ENCODE measurements around the gene DLGAP1. TPM values are rescaled to one million over a fixed set of nuclear protein-coding genes. Genes with fewer than 3 reads are reported as not detected.
A peak's percentile ranks its signal among the peaks of the same experiment; 100 is the strongest.

DLGAP1 gene
- total RNA-seq, 4 donors from 2014 or later, result 1.2 to 1.4 (median 1.4) TPM

- Histone ChIP-seq H3K4me3 (peak overlapping the region; percentile 53 to 62 (median 56)), H3K27ac (replicated peaks in 1 of 4) (peak overlapping the region; percentile 89 to 97 (median 96)), H3K4me1 (peaks cover 46 to 53% (median 52%) of the 10 kb centered on the region in 4 donors), H3K9me3 (no peaks in the 10 kb centered on the region), H3K27me3 (no peaks in the 10 kb centered on the region), H3K36me3 (no peaks in the 10 kb centered on the region)
- intact Hi-C loops (cut with DNase I), result loop anchor here (2.0 kb wide), 1 partner anchor 145 kb away; the partner anchor contains the start of gene TGIF1
- WGBS, result 51% methylated on average over 7 of the region's 7 CpGs
- TF ChIP-seq POLR2AphosphoS5 (IDR thresholded peaks at IDR 0.05) (peak; percentile 82 to 86), CTCF (IDR thresholded peaks at IDR 0.05) (no peak), POLR2A (IDR thresholded peaks at IDR 0.05; ENCODE audit: low read depth) (no peak), EP300 (IDR thresholded peaks at IDR 0.05) (peak; percentile 25)
- no peak for DNase-seq (ENCODE audit: extremely low spot score)
These were observed 859.5 kb downstream of the DLGAP1 start for GRCh38 chr18:3595369-3596273.

- intact Hi-C loops (cut with DNase I), result loop anchor here (2.0 to 5.0 kb wide), 2 partner anchors 144 to 313 kb away; partner anchors contain the start of gene TGIF1
- H3K27ac ChIP-seq (replicated peaks in 1 of 4), result peak overlapping the region; percentile 89 to 97 (median 96)
- TF ChIP-seq EP300 (IDR thresholded peaks at IDR 0.05), result no peak
- TF ChIP-seq POLR2AphosphoS5 (IDR thresholded peaks at IDR 0.05), result no peak
- TF ChIP-seq POLR2A (IDR thresholded peaks at IDR 0.05; ENCODE audit: low read depth), result no peak
- TF ChIP-seq CTCF (IDR thresholded peaks at IDR 0.05), result no peak
- peaks cover 46 to 53% (median 52%) of the 10 kb centered on the region in 4 donors for H3K4me1 ChIP-seq
- H3K4me3 ChIP-seq, result peak overlapping the region; percentile 53 to 62 (median 56)
- WGBS, result 21% methylated on average over 8 of the region's 8 CpGs
- H3K27me3 ChIP-seq, result no peaks in the 10 kb centered on the region
- H3K36me3 ChIP-seq, result no peaks in the 10 kb centered on the region
- H3K9me3 ChIP-seq, result no peaks in the 10 kb centered on the region
- no peak for DNase-seq (ENCODE audit: extremely low spot score)
These were observed 860.2 kb downstream of the DLGAP1 start for GRCh38 chr18:3594760-3595368.

GRCh38 chr18:3593904-3594759, 861.0 kb downstream of the DLGAP1 start:
- H3K4me1 ChIP-seq, result peaks cover 46 to 53% (median 52%) of the 10 kb centered on the region in 4 donors
- intact Hi-C loops (cut with DNase I), result loop anchor here (2.0 to 5.0 kb wide), 3 partner anchors 71 to 312 kb away; partner anchors contain the start of gene TGIF1
- H3K27me3 ChIP-seq, result no peaks in the 10 kb centered on the region
- H3K4me3 ChIP-seq, result peak overlapping the region; percentile 53 to 62 (median 56)
- peak; percentile 98 for DNase-seq (ENCODE audit: extremely low spot score)
- TF ChIP-seq EP300 (IDR thresholded peaks at IDR 0.05), result peak; percentile 58
- peak; percentile 83 to 90 (median 89) for TF ChIP-seq CTCF (IDR thresholded peaks at IDR 0.05)
- TF ChIP-seq POLR2A (IDR thresholded peaks at IDR 0.05; ENCODE audit: low read depth), result no peak
- peak; percentile 78 to 96 for TF ChIP-seq POLR2AphosphoS5 (IDR thresholded peaks at IDR 0.05)
- no peaks in the 10 kb centered on the region for H3K36me3 ChIP-seq
- WGBS, result under 1% methylated on average over 17 of the region's 17 CpGs
- peak overlapping the region; percentile 89 to 97 (median 96) for H3K27ac ChIP-seq (replicated peaks in 1 of 4)
- H3K9me3 ChIP-seq, result no peaks in the 10 kb centered on the region

- Histone ChIP-seq H3K9me3 (no peaks in the 10 kb centered on the region), H3K27me3 (no peaks in the 10 kb centered on the region), H3K36me3 (no peaks in the 10 kb centered on the region), H3K27ac (replicated peaks in 1 of 4) (peak overlapping the region; percentile 89 to 97 (median 96)), H3K4me3 (peak overlapping the region; percentile 53 to 62 (median 56)), H3K4me1 (peaks cover 46 to 51% (median 48%) of the 10 kb centered on the region in 4 donors)
- 18% methylated on average over 11 of the region's 11 CpGs for WGBS
- intact Hi-C loops (cut with DNase I), result loop anchor here (2.0 to 5.0 kb wide), 2 partner anchors 71 to 311 kb away; no protein-coding TSS in a partner anchor
- DNase-seq (ENCODE audit: extremely low spot score), result no peak
- TF ChIP-seq CTCF (IDR thresholded peaks at IDR 0.05) (no peak), POLR2AphosphoS5 (IDR thresholded peaks at IDR 0.05) (no peak), POLR2A (IDR thresholded peaks at IDR 0.05; ENCODE audit: low read depth) (no peak), EP300 (IDR thresholded peaks at IDR 0.05) (no peak)
These were observed 861.7 kb downstream of the DLGAP1 start for GRCh38 chr18:3593381-3593903.
